Glutamatergic neuron (in vitro differentiated cells): ENCODE measurements around the gene RNF182. TPM values are rescaled to one million over a fixed set of nuclear protein-coding genes. Genes with fewer than 3 reads are reported as not detected.

ENCODE experiments used
- DNase-seq: peaks from one replicate; pipeline ENCODE4 v3.0.0; 2022
- H3K27ac Mint-ChIP-seq: one replicate; pipeline ENCODE4 v1.8.0; 2020; ENCODE audit warnings: mild to moderate bottlenecking, mixed read lengths, inconsistent platforms; ENCODE audit not compliant: unreplicated experiment
- H3K27me3 Mint-ChIP-seq: one replicate; pipeline ENCODE4 v1.8.0; 2020; ENCODE audit warnings: mild to moderate bottlenecking, moderate library complexity, mixed read lengths, inconsistent platforms; ENCODE audit not compliant: unreplicated experiment
- H3K36me3 Mint-ChIP-seq: one replicate; pipeline ENCODE4 v1.8.0; 2020; ENCODE audit warnings: mild to moderate bottlenecking, mixed read lengths, inconsistent platforms; ENCODE audit not compliant: unreplicated experiment
- H3K4me1 Mint-ChIP-seq: one replicate; pipeline ENCODE4 v1.8.0; 2020; ENCODE audit warnings: mild to moderate bottlenecking, low read depth, mixed read lengths, inconsistent platforms; ENCODE audit not compliant: unreplicated experiment
- H3K4me3 Mint-ChIP-seq: one replicate; pipeline ENCODE4 v1.8.0; 2020; ENCODE audit warnings: mild to moderate bottlenecking, mixed read lengths, inconsistent platforms; ENCODE audit not compliant: unreplicated experiment
- H3K9me3 Mint-ChIP-seq: one replicate; pipeline ENCODE4 v1.8.0; 2020; ENCODE audit warnings: mild to moderate bottlenecking, moderate library complexity, mixed read lengths, inconsistent platforms; ENCODE audit not compliant: unreplicated experiment
- CTCF ChIP-seq: fragments of 200-600 bp; sonication (generic); IDR thresholded peaks from one replicate; pipeline ENCODE4 v1.5.0; 2021; ENCODE audit not compliant: partially characterized antibody, unreplicated experiment
- total RNA-seq: library from RNA; stranded (reverse); fragmentation: NEBNext Ultra II Directional; extraction: Animal tissue kit (Norgen Biotek cat#: 25700); gene quantifications from one replicate; pipeline ENCODE4 v1.2.1, GENCODE V29; 2021; ENCODE audit not compliant: unreplicated experiment

Gene RNF182
- total RNA-seq, 1 donor from 2014 or later = 1.8 TPM

GRCh38 chr6:13911337-13911736 lies 13.4 kb upstream of the RNF182 start:
- Mint-ChIP-seq H3K36me3 (no peaks in the 10 kb centered on the region), H3K27me3 (no peaks in the 10 kb centered on the region), H3K4me1 (peaks cover 3% of the 10 kb centered on the region), H3K27ac (no peak overlapping the region), H3K9me3 (no peaks in the 10 kb centered on the region), H3K4me3 (no peak overlapping the region)
- no peak for TF ChIP-seq CTCF
- DNase-seq = no peak

- H3K27me3 Mint-ChIP-seq = no peaks in the 10 kb centered on the region
- no peaks in the 10 kb centered on the region for H3K9me3 Mint-ChIP-seq
Measured at GRCh38 chr6:13913226-13914001, 11.3 kb upstream of the RNF182 start.

GRCh38 chr6:13914351-13914750 lies 10.4 kb upstream of the RNF182 start:
- no peak for DNase-seq
- Mint-ChIP-seq H3K27me3 (no peaks in the 10 kb centered on the region), H3K4me3 (no peak overlapping the region), H3K36me3 (no peaks in the 10 kb centered on the region), H3K4me1 (peaks cover 3% of the 10 kb centered on the region), H3K27ac (no peak overlapping the region), H3K9me3 (no peaks in the 10 kb centered on the region)
- TF ChIP-seq CTCF = no peak

More at GRCh38 chr6:13913226-13914001, 11.3 kb upstream of the RNF182 start:
- Mint-ChIP-seq H3K4me3 (no peak overlapping the region), H3K27ac (no peak overlapping the region), H3K36me3 (no peaks in the 10 kb centered on the region), H3K4me1 (peaks cover 3% of the 10 kb centered on the region)
- DNase-seq = no peak
- TF ChIP-seq CTCF = no peak

GRCh38 chr6:13915561-13916229 lies 9.1 kb upstream of the RNF182 start:
- Mint-ChIP-seq H3K4me1 (peaks cover 3% of the 10 kb centered on the region), H3K27me3 (no peaks in the 10 kb centered on the region), H3K36me3 (no peaks in the 10 kb centered on the region), H3K4me3 (no peak overlapping the region), H3K27ac (no peak overlapping the region), H3K9me3 (no peaks in the 10 kb centered on the region)
- no peak for TF ChIP-seq CTCF
- no peak for DNase-seq
